HepG2 (cell line): ENCODE measurements around the gene MXD3. TPM values are rescaled to one million over a fixed set of nuclear protein-coding genes. Genes with fewer than 3 reads are reported as not detected.

Experiments used
- ARID4A ChIP-seq: sonication (generic); formaldehyde crosslinking; IDR thresholded peaks from 2 replicates; pipeline ENCODE4 v1.5.0; 2020; ENCODE audit warnings: mild to moderate bottlenecking, missing genetic modification reagents, borderline replicate concordance
- BCL6 ChIP-seq: IDR thresholded peaks from 2 replicates; pipeline ENCODE4 v1.6.1; 2016; ENCODE audit warnings: missing genetic modification reagents, missing compliant biosample characterization
- BORCS8-MEF2B ChIP-seq: sonication (generic); formaldehyde crosslinking; IDR thresholded peaks from 2 replicates; pipeline ENCODE4 v1.8.0; 2022; ENCODE audit warnings: mild to moderate bottlenecking, missing genetic modification reagents
- CHD4 ChIP-seq: fragments of 200-600 bp; sonication (generic); IDR thresholded peaks from 2 replicates; pipeline ENCODE4 v1.7.0; 2017; ENCODE audit warnings: mild to moderate bottlenecking, low read length, borderline replicate concordance
- ERF ChIP-seq: IDR thresholded peaks from 2 replicates; pipeline ENCODE4 v1.6.1; 2018; ENCODE audit warnings: missing biosample characterization, missing genetic modification reagents
- IRX3 ChIP-seq: sonication (generic); formaldehyde crosslinking; IDR thresholded peaks from 2 replicates; pipeline ENCODE4 v1.8.1; 2023; ENCODE audit warnings: mild to moderate bottlenecking, low read depth, missing genetic modification reagents, borderline replicate concordance
- KDM4B ChIP-seq: sonication (generic); formaldehyde crosslinking; IDR thresholded peaks from 2 replicates; pipeline ENCODE4 v1.4.0; 2020; ENCODE audit warnings: missing genetic modification reagents
- MAF1 ChIP-seq: sonication (generic); formaldehyde crosslinking; IDR thresholded peaks from 2 replicates; pipeline ENCODE4 v1.5.0; 2020; ENCODE audit warnings: missing genetic modification reagents, borderline replicate concordance
- NCOR1 ChIP-seq: fragments of 200-600 bp; sonication (generic); IDR thresholded peaks from 2 replicates; pipeline ENCODE4 v1.7.0; 2017; ENCODE audit warnings: antibody characterized with exemption, low read length, borderline replicate concordance
- NFE2 ChIP-seq: sonication (generic); formaldehyde crosslinking; IDR thresholded peaks from 2 replicates; pipeline ENCODE4 v1.4.0; 2020; ENCODE audit warnings: missing genetic modification reagents
- NKX3-1 ChIP-seq: sonication (generic); formaldehyde crosslinking; IDR thresholded peaks from 2 replicates; pipeline ENCODE4 v1.5.0; 2020; ENCODE audit warnings: missing genetic modification reagents
- RARA ChIP-seq: IDR thresholded peaks from 2 replicates; pipeline ENCODE4 v1.6.1; 2016; ENCODE audit warnings: missing genetic modification reagents, missing compliant biosample characterization
- RNF219 ChIP-seq: sonication (generic); formaldehyde crosslinking; IDR thresholded peaks from 2 replicates; pipeline ENCODE4 v1.5.0; 2020; ENCODE audit warnings: mild to moderate bottlenecking, missing genetic modification reagents
- SRY ChIP-seq: sonication (generic); formaldehyde crosslinking; IDR thresholded peaks from 2 replicates; pipeline ENCODE4 v1.8.0; 2022; ENCODE audit warnings: mild to moderate bottlenecking, missing genetic modification reagents
- TRAFD1 ChIP-seq: sonication (generic); formaldehyde crosslinking; IDR thresholded peaks from 2 replicates; pipeline ENCODE4 v1.5.1; 2020; ENCODE audit warnings: missing genetic modification reagents, mild to moderate bottlenecking, borderline replicate concordance
- USF2 ChIP-seq, 2 experiments: sonication (generic) in 1 of 2; formaldehyde crosslinking in 1 of 2; IDR thresholded peaks; 2 replicates each; pipeline versions ENCODE4 v1.5.1 to v1.6.1; 2011 to 2020; ENCODE audit warnings: borderline replicate concordance in 1 of 2, low read depth in 1 of 2, low read length in 1 of 2, mild to moderate bottlenecking in 1 of 2, missing genetic modification reagents in 1 of 2, moderate library complexity in 1 of 2
- ZFP90 ChIP-seq: sonication (generic); formaldehyde crosslinking; IDR thresholded peaks from 2 replicates; pipeline ENCODE4 v1.8.0; 2022; ENCODE audit warnings: missing genetic modification reagents, mild to moderate bottlenecking, inconsistent platforms, borderline replicate concordance
- polyA plus RNA-seq, 8 experiments: library from polyadenylated mRNA; depleted of rRNA in 3 of 8; stranded (reverse) in 7 of 8; unstranded in 1 of 8; fragments of >200 nt; fragmentation: Illumina TruSeq in 4 of 8; extraction: Trizol in 4 of 8; gene quantifications; 2 replicates each; pipeline versions ENCODE4 v1.2.1 to v1.2.3, GENCODE V29; 2011 to 2016; ENCODE audit warnings: low read depth in 4 of 8, missing spikeins in 1 of 8, mixed read lengths in 1 of 8; ENCODE audit not compliant: insufficient read depth in 1 of 8
- total RNA-seq, 5 experiments: library from RNA; depleted of rRNA; stranded (reverse); fragments of >200 nt; fragmentation: Illumina TruSeq; extraction: Trizol; gene quantifications; 2 replicates each; pipeline ENCODE4 v1.2.3, GENCODE V29; 2016; ENCODE audit warnings: low read depth in 1 of 5

Gene MXD3
- total and polyA plus RNA-seq, 2 of the 13 experiments (the other 11 are each of a cell fraction or from before 2014, with no cell fraction given) = 10.5 to 12.8 TPM

GRCh38 chr5:177351392-177352329 is 40.0 kb upstream of the MXD3 start, which contains the start of gene LMAN2 (continued):
- TF ChIP-seq ZFP90 (0 out of 2 replicates have a peak, but pooled peaks have one; percentile 76), RNF219 (CRISPR knock-in tag) (no peak), KDM4B (0 out of 2 replicates have a peak, but pooled peaks have one; percentile 19), NCOR1 (peak; percentile 21; the same call in 1 of the 2 replicates), IRX3 (CRISPR knock-in tag) (peak; percentile 33; the same call in 1 of the 2 replicates), USF2 (IDR thresholded peaks at IDR 0.05; ENCODE audit: low read depth, low read length) (no peak), USF2 (CRISPR knock-in tag; IDR thresholded peaks at IDR 0.05; ENCODE audit: borderline replicate concordance) (no peak), SRY (CRISPR knock-in tag) (no peak), TRAFD1 (peak; percentile 76; the same call in 1 of the 2 replicates), BORCS8-MEF2B (CRISPR knock-in tag) (no peak), NKX3-1 (peak; percentile 44; the same call in 1 of the 2 replicates), ERF (CRISPR knock-in tag) (peak; percentile 67), ARID4A (CRISPR knock-in tag) (peak; percentile 94), MAF1 (no peak), RARA (CRISPR knock-in tag) (0 out of 2 replicates have a peak, but pooled peaks have one; percentile 14), BCL6 (CRISPR knock-in tag) (no peak), NFE2 (CRISPR knock-in tag) (no peak), CHD4 (no peak; the same call in 1 of the 2 replicates)
